Fibroblast of skin of right quadriceps (primary cell): Measurements from ENCODE around the gene ZC3H18.

ENCODE experiments used
- DNase-seq: peaks from one replicate; pipeline ENCODE4 v3.0.0-alpha.2; 2013

Gene ZC3H18

GRCh38 chr16:88533381-88533917 is 36.8 kb upstream of the ZC3H18 start:
- peak; percentile 61 for DNase-seq

DNA sequence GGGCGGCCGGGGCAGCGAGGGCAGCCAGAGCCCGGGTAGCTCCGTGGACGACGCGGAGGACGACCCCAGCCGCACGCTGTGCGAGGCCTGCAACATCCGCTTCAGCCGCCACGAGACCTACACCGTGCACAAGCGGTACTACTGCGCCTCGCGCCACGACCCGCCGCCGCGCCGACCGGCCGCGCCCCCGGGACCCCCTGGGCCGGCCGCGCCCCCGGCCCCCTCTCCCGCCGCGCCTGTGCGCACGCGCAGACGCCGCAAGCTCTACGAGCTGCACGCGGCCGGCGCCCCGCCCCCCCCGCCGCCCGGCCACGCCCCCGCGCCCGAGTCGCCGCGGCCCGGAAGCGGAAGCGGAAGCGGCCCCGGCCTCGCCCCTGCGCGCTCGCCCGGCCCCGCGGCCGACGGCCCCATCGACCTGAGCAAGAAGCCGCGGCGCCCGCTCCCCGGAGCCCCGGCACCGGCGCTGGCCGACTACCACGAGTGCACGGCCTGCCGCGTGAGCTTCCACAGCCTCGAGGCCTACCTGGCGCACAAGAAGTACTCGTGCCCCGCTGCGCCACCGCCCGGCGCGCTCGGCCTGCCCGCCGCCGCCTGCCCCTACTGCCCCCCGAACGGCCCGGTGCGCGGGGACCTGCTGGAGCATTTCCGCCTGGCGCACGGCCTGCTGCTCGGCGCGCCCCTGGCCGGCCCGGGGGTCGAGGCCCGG is 36.1 kb upstream of the ZC3H18 start:
- DNase-seq: peak; percentile 69

- peak; percentile 22 for DNase-seq
These were observed 35.5 kb upstream of the ZC3H18 start for GRCh38 chr16:88534638-88535190.

DNA sequence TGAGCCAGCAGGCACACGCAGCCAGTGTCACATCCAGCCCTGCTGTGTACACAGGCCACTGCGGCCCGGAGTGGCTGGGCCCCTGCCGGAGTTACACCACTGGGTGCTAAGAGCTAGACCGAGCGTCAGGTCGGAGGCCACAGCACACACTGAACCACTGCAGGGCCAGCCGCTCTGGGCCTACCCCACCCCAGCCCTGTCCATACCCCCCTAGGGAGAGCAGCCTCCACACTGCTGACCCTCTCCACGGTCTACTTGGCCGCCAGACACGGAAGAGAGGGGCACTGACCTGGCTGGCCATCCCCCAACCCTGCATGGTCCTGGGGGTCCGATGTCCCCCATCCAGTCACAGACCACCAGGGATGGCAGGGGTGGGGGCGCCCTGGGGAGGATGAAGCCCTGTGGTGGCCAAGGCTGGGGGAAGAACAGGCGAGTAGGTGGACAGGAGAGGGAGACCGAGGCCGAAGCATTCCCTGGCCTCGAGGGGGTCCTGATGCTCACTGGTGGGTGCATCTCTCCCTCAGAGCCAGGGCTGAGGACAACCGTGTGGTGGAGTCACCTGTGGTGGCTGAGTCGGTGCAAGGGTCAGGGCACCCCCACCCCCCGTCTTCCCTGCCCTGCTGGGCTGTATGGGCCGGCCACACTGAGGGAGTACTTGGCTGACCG is 34.9 kb upstream of the ZC3H18 start:
- no peak for DNase-seq

DNA sequence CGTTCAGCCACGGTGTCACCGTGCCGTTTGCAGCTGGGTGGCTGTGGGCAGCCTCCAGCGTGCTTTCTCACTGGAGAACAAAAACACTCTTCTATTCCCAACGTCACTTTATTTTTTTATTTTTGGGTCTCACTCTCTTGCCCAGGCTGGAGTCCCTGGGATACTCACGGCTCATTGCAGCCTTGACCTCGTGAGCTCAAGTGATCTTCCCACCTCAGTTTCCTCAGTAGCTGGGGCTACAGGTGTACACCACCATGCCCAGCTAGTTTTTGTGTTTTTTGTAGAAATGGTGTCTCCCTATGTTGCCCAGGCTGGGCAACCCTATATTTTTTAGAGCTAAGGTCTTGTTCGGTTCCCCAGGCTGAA is 34.4 kb upstream of the ZC3H18 start:
- DNase-seq: no peak

- no peak for DNase-seq
These were observed 33.7 kb upstream of the ZC3H18 start for GRCh38 chr16:88536510-88536909.

DNA sequence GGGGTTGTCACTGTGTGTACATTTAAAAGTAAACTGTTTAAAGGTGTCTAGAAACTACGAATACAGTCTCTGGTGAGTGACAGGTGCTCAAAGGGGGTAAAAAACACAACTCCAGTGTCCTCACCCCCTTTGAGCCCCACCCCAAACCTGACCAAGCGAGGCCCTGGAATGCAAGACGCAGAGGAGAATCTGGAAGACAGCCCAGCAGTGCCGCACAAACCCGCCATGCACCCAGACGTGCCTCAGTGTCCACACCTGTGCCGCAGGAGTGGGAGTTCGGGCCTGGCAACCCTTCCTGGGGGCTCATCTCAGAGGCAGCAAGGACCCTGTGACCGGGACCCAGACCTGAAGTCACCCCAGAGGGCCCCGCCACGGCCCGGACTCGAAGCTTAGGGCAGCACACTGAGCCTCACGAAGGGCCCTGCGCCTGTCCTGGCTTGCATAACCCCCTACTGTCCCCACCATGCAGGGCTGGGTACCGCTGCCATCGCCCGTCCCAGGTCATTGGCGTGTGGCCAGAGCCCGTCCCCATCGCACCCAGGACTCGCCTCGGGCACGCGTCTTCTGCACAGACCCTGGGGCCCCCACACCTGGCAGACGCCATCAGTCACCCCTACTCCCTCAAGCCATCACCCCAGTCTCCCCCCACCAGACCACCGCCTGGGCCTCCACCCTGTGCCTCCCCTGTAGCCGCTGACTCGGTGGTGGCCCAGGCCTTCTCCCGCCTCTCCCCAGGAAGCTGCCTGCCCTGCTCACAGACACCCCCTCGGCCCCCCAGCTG is 33.0 kb upstream of the ZC3H18 start:
- no peak for DNase-seq

DNA sequence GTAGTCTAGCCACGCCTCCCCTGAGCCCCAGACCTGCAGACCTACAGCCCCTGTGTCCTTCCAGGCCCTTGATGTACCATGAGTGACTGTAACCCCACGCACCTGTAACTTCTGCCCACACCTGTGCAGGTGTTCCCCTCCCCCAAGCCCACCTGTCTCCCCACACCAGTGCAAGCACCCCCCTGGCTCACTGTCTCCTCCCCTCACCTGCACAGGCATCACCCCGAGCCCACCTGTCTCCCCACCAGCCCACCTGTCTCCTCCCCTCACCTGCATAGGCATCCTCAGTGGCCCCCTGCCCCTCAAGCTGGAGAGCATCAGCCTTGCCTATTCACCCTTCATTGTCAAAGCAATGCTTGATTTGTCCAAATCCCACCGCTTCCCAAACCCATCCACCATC is 32.3 kb upstream of the ZC3H18 start:
- no peak for DNase-seq

DNA sequence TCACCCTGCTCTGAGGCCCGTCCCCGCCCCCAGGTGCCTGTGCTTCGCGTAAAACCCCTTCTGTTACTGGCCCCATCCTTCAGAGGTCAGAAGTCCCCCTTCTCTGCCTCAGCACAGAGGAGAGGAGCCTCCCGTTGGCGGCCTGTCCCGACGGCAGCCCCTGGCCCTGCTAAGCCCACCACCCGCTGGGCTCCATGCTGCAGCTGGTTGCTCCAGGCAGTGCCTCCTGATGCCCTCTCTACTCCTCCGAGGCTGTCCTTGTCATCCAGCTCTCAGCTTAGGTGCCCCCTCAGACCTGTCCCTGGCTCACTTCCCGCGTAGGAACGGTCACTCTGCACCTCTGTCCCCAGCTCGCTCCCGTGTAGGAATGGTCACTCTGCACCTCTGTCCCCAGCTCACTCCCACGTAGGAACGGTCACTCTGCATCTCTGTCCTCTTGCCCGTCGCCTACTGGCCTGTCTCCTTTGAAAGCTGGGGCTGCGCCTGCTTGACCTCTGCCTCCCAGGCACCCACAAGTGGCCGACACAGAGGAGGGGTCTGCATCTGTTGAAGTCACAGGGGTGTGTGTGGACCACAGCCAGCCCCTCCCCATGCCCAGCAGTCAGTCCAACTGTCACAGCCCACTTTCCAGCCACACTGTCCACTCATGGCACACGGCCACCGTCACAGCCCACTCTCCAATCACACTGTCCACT is 31.7 kb upstream of the ZC3H18 start:
- DNase-seq: no peak

DNA sequence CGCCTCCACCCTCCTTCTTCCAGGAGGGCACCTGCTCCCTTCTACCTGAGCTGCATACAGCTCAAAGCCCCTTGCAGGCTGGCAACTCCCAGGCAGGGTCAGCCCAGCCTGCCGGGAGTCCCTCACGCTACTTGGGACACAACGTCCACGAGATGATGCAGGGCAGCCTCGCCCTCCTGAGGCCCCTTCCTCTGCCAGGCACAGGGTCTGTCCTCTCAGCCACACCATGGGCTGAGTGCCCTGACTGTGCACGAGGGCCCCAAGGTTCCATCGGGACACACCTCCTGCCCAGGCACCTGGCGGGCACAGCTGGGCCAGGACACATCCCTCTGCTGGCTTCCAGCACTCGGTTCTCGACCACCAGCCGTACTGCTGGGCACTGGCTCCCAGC is 30.9 kb upstream of the ZC3H18 start:
- DNase-seq: no peak

DNA sequence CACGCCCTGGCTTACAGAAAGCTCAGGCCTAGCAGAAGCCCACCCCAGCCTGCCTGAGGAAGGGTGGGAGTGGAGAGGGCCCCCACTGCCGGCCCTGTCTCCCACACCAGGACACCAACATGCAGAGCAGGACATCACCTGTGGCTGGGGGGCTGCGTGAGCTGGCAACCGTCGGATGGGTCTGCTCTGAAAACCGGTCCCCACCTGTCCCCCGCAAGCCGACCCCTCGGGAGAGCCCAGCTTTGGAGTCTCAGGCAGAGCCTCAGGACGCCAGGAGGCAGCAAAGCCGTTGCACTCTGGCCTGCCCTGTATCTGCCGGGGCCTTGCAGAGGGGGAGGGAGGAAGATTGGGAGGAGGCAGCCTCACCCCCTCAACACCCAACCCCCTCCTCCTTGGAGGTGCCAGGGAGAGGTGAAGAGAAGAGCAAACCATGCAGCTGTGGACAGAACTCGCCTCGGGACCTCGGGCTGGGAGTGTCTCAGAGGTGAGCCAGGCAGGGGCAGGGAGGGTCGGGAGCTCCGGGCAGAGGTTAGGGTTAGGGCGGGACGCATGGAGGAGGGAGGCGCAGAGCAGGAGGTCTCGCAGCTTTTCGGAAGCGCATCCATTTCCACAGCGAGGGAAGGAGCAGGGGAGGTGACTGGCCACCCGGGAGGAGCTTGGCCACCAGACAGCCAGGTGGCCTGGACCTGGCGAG is 30.4 kb upstream of the ZC3H18 start:
- DNase-seq: no peak

GRCh38 chr16:88540346-88540977 is 29.7 kb upstream of the ZC3H18 start:
- DNase-seq: no peak

DNA sequence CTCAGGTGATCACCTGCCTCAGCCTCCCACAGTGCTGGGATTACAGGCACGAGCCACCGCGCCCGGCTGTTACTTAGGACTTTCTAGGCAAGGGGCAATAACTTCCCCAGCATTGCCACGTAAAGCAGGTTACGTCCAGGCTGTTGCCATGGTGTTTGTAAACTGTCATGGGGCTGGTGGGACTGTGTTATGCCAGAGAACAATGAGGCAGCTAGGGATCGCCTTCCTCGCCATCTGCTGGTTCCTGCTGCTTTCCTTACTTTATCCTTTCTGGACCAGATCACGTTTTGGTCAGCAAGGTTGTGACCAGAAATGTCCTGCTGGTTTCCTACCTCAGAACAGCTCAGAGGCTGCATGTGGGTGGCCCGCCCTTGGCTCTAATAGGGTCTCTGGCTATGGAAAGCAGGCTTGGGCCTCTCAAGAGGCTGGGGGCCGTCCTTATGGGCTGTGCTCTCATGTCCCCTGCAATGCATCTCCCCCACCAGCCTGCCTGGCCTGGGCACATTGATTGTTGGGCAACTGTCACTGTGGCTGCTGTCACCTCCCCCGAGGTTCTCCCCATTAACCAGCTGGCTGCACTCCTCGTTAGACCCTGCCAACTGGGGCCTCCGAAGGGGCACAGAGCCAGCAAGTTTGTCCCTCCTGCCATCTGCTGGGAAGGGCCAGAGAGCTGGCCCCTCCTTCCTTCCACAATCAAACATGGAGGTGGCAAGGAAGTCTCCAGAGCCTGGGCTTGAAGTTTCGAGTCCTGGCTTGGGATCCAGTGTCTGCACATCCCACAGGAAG is 28.2 kb upstream of the ZC3H18 start:
- DNase-seq: no peak

DNA sequence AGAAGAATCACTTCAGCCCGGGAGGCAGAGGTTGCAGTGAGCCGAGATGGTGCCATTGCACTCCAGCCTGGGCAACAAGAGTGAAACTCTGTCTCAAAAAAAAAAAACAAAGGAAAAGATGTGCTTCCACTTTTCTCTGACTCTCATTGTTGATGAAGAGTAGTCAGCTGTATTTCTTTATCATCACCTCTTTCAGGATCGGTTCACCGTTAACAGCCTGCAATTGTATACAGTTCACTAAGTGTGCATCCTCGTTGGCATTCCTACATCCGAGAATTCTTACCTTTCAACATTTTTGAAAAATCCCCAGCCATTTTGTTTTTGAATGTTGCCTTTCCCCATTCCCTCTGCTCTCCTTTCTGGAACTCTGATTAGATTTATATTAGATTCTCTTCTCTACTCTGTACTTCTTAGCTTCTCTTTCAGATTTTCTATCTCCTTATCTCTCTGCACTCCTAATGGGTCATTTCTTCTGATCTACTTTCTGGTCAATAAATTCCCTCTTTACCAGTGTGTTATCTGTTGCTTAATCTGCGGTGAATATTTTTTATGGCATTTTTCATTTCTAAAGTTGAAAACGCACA is 26.9 kb upstream of the ZC3H18 start:
- DNase-seq: no peak

- DNase-seq: no peak
These were observed 24.4 kb upstream of the ZC3H18 start for GRCh38 chr16:88545781-88546180.

DNA sequence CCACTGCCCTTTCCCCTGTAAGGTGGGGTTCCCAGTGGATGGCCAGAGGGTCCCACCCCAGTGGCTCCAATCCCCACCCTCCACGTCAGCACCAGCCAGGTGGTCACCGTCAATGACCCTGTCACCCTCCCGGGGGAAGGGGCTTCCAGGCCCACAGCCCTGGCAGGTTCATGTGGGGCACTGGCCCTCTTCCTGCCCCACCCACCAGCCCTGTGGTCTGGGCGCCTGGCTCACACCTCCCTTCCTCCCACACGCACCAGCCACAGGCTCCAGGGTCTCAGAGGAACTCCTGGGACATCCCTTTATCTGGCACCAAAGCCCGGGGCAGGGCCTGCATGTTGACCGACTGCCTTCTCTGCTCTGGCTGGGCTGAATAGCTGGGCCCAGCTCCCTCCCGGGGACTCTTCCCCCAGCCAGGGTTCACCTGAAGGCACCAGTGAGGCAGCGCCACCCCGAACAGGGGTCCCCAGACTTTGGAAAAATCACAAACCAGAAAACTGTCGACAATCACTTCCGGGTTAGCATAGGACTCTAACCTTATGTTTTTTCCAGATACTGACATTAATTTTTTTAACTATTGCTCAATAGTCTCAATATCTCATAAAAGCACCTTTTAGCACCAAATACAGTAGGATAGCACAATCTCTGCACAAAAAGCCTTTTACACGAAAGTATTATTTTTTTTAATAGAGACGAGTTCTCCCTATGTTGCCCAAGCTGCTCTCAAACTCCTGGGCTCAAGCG is 21.9 kb upstream of the ZC3H18 start:
- DNase-seq: no peak

- DNase-seq: no peak
These were observed 21.2 kb upstream of the ZC3H18 start for GRCh38 chr16:88548985-88549384.

GRCh38 chr16:88549671-88550245 is 20.4 kb upstream of the ZC3H18 start:
- DNase-seq: no peak

GRCh38 chr16:88550246-88550661 is 19.9 kb upstream of the ZC3H18 start:
- no peak for DNase-seq
